GM12891 (cell line): ENCODE results near the gene AGO4.
"Not testable (repeated sequence)": the region's sequence is repeated elsewhere in the genome, so short reads cannot be mapped to it uniquely, and the experiment has no call there.

Experiments
- POLR2A ChIP-seq: IDR thresholded peaks from 2 replicates; pipeline ENCODE4 v1.6.1; 2011; ENCODE audit warnings: low read depth, low read length, control low read depth
- POLR2AphosphoS5 ChIP-seq: IDR thresholded peaks from 2 replicates; pipeline ENCODE4 v1.6.1; 2011; ENCODE audit warnings: low read depth, low read length, control low read depth
- POU2F2 ChIP-seq: IDR thresholded peaks from 2 replicates; pipeline ENCODE4 v1.6.1; 2011; ENCODE audit warnings: low read depth, mild to moderate bottlenecking, control low read depth, low read length, moderate library complexity
- TAF1 ChIP-seq: IDR thresholded peaks from 2 replicates; pipeline ENCODE4 v1.6.1; 2011; ENCODE audit warnings: low read depth, low read length, control low read depth

DNA sequence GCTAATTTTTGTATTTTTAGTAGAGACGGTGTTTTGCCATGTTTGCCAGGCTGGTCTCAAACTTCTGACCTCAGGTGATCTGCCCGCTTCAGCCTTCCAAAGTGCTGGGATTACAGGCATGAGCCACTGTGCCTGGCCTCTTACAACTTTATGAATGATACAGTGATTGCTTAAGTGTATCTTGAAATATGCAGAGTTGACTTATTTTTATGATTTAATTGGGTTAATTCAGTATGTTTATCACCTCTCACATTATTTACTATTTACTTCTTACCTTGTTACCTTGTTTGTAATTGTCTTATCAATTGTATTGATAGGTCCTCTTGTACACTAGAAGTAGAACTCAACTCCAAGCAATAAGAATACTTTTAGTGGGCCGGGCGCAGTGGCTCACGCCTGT lies 4.9 kb downstream of the AGO4 start:
- TF ChIP-seq TAF1, POLR2A, POLR2AphosphoS5, POU2F2: not testable (repeated sequence)
